HUES6 (cell line): ENCODE data around the gene NR3C1.
A peak's percentile ranks its signal among the peaks of the same experiment; 100 is the strongest.

Experiments
- H3K27ac ChIP-seq: 2 replicates; pipeline ENCODE4 v1.7.0; 2013; ENCODE audit warnings: low read depth, mild to moderate bottlenecking, low read length, inconsistent platforms
- H3K27me3 ChIP-seq: 2 replicates; pipeline ENCODE4 v1.6.1; 2013; ENCODE audit warnings: low read length; ENCODE audit not compliant: control insufficient read depth, insufficient read depth
- H3K36me3 ChIP-seq: 2 replicates; pipeline ENCODE4 v1.6.1; 2013; ENCODE audit warnings: low read length; ENCODE audit not compliant: control insufficient read depth, insufficient read depth
- H3K4me1 ChIP-seq: 2 replicates; pipeline ENCODE4 v1.6.1; 2013; ENCODE audit warnings: low read length; ENCODE audit not compliant: control insufficient read depth, insufficient read depth
- H3K4me3 ChIP-seq: 2 replicates; pipeline ENCODE4 v1.5.1; 2013; ENCODE audit warnings: low read depth, low read length
- H3K9ac ChIP-seq: one replicate; pipeline ENCODE4 v1.6.1; 2013; ENCODE audit warnings: mild to moderate bottlenecking, low read length
- H3K9me3 ChIP-seq: 2 replicates; pipeline ENCODE4 v1.6.1; 2013; ENCODE audit warnings: low read depth, low read length; ENCODE audit not compliant: control insufficient read depth, insufficient read depth

Gene NR3C1

GRCh38 chr5:143397302-143398052 is 6.0 kb downstream of the NR3C1 start:
- Histone ChIP-seq H3K9me3 (no peaks in the 10 kb centered on the region), H3K27ac (no peak overlapping the region), H3K36me3 (no peaks in the 10 kb centered on the region), H3K27me3 (peaks cover 29% of the 10 kb centered on the region), H3K4me1 (peaks cover 61% of the 10 kb centered on the region), H3K9ac (no peak overlapping the region), H3K4me3 (peak overlapping the region; percentile 26)

GRCh38 chr5:143396353-143396940 is 7.0 kb downstream of the NR3C1 start:
- Histone ChIP-seq H3K36me3 (no peaks in the 10 kb centered on the region), H3K27ac (no peak overlapping the region), H3K9me3 (no peaks in the 10 kb centered on the region), H3K27me3 (peaks cover 18% of the 10 kb centered on the region), H3K4me3 (no peak overlapping the region), H3K9ac (no peak overlapping the region), H3K4me1 (peaks cover 53% of the 10 kb centered on the region)

- Histone ChIP-seq H3K9me3 (no peaks in the 10 kb centered on the region), H3K4me3 (no peak overlapping the region), H3K9ac (no peak overlapping the region), H3K27me3 (peaks cover 12% of the 10 kb centered on the region), H3K4me1 (peaks cover 46% of the 10 kb centered on the region), H3K36me3 (no peaks in the 10 kb centered on the region), H3K27ac (no peak overlapping the region)
Measured at GRCh38 chr5:143395638-143396352, 7.7 kb downstream of the NR3C1 start.

GRCh38 chr5:143393524-143393923 is 10.0 kb downstream of the NR3C1 start:
- Histone ChIP-seq H3K27ac (no peak overlapping the region), H3K9me3 (no peaks in the 10 kb centered on the region), H3K9ac (no peak overlapping the region), H3K36me3 (no peaks in the 10 kb centered on the region), H3K27me3 (no peaks in the 10 kb centered on the region), H3K4me1 (peaks cover 28% of the 10 kb centered on the region; the same call in 1 of the 2 replicates), H3K4me3 (no peak overlapping the region)

- Histone ChIP-seq H3K4me3 (no peak overlapping the region), H3K9me3 (peaks cover 5% of the 10 kb centered on the region; the same call in 1 of the 2 replicates), H3K4me1 (peaks cover 4% of the 10 kb centered on the region; the same call in 1 of the 2 replicates), H3K9ac (no peak overlapping the region), H3K36me3 (no peaks in the 10 kb centered on the region), H3K27me3 (no peaks in the 10 kb centered on the region), H3K27ac (no peak overlapping the region)
Measured at GRCh38 chr5:143390941-143391340, 12.5 kb downstream of the NR3C1 start.

GRCh38 chr5:143390258-143390657 is 13.2 kb downstream of the NR3C1 start:
- Histone ChIP-seq H3K4me3 (no peak overlapping the region), H3K27ac (no peak overlapping the region), H3K36me3 (no peaks in the 10 kb centered on the region), H3K9ac (no peak overlapping the region), H3K27me3 (no peaks in the 10 kb centered on the region), H3K4me1 (no peaks in the 10 kb centered on the region; the same call in 1 of the 2 replicates), H3K9me3 (peaks cover 12% of the 10 kb centered on the region)

- no peaks in the 10 kb centered on the region; the same call in 1 of the 2 replicates for H3K36me3 ChIP-seq
- no peaks in the 10 kb centered on the region for H3K4me1 ChIP-seq
- no peak overlapping the region for H3K4me3 ChIP-seq
- peaks cover 30% of the 10 kb centered on the region for H3K9me3 ChIP-seq
- H3K27ac ChIP-seq, result no peak overlapping the region
- no peak overlapping the region for H3K9ac ChIP-seq
- H3K27me3 ChIP-seq, result no peaks in the 10 kb centered on the region
Measured at GRCh38 chr5:143386725-143387124, 16.8 kb downstream of the NR3C1 start.

GRCh38 chr5:143384865-143385657 is 18.4 kb downstream of the NR3C1 start:
- Histone ChIP-seq H3K27me3 (no peaks in the 10 kb centered on the region), H3K4me1 (no peaks in the 10 kb centered on the region), H3K9ac (no peak overlapping the region), H3K9me3 (peaks cover 30% of the 10 kb centered on the region), H3K36me3 (no peaks in the 10 kb centered on the region; the same call in 1 of the 2 replicates), H3K4me3 (no peak overlapping the region), H3K27ac (no peak overlapping the region)

GRCh38 chr5:143383988-143384387 is 19.5 kb downstream of the NR3C1 start:
- Histone ChIP-seq H3K4me1 (no peaks in the 10 kb centered on the region; the same call in 1 of the 2 replicates), H3K36me3 (no peaks in the 10 kb centered on the region; the same call in 1 of the 2 replicates), H3K27ac (no peak overlapping the region), H3K9me3 (peaks cover 30% of the 10 kb centered on the region), H3K27me3 (no peaks in the 10 kb centered on the region), H3K9ac (no peak overlapping the region), H3K4me3 (no peak overlapping the region)

GRCh38 chr5:143379606-143380005 is 23.9 kb downstream of the NR3C1 start:
- no peak overlapping the region for H3K9ac ChIP-seq
- no peak overlapping the region for H3K27ac ChIP-seq
- peaks cover 11% of the 10 kb centered on the region for H3K9me3 ChIP-seq
- H3K4me3 ChIP-seq, result no peak overlapping the region
- no peaks in the 10 kb centered on the region for H3K27me3 ChIP-seq
- H3K4me1 ChIP-seq, result peaks cover 17% of the 10 kb centered on the region
- no peaks in the 10 kb centered on the region; the same call in 1 of the 2 replicates for H3K36me3 ChIP-seq
